ENCODE data around the gene KCNIP3. TPM values are rescaled to one million over a fixed set of nuclear protein-coding genes. Genes with fewer than 3 reads are reported as not detected.

KCNIP3 gene
- total and polyA plus RNA-seq, 2 donors (not counting 1 experiment from before 2014, with no cell fraction given): not detected

DNA sequence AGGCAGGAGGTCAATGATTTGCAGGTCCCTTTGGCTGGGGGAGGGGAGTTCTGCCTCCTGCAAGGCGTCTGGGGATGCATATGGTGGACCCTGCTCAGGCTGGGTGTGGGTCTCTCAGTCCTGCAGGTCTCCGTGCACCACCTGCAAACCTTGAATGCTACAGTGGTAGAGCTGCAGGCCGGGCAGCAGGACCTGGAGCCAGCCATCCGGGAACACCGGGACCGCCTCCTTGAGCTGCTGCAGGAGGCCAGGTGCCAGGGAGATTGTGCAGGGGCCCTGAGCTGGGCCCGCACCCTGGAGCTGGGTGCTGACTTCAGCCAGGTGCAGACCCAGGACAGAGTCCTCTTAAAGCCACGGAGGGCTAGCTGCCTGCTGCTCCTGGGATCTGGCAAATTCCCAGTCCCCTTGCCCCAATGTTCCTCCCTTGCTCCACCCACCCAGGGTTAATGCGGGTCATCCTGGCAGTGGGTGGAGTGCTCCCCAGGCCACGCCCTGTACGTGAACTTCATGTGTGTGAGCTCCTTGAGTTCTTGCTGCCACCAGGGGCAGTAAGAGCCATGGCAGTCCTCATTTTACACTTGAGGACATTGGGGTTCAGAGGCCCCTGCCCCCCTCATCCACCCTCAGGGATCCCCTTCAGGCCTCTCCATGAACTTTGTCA is 19.8 kb upstream of the KCNIP3 start:
- Mint-ChIP-seq H3K4me1 (no peaks in the 10 kb centered on the region), H3K27me3 (no peaks in the 10 kb centered on the region), H3K4me3 (no peak overlapping the region), H3K27ac (no peak overlapping the region), H3K9me3 (ENCODE audit: insufficient read depth) (no peaks in the 10 kb centered on the region)
- TF ChIP-seq, protein P1, sequence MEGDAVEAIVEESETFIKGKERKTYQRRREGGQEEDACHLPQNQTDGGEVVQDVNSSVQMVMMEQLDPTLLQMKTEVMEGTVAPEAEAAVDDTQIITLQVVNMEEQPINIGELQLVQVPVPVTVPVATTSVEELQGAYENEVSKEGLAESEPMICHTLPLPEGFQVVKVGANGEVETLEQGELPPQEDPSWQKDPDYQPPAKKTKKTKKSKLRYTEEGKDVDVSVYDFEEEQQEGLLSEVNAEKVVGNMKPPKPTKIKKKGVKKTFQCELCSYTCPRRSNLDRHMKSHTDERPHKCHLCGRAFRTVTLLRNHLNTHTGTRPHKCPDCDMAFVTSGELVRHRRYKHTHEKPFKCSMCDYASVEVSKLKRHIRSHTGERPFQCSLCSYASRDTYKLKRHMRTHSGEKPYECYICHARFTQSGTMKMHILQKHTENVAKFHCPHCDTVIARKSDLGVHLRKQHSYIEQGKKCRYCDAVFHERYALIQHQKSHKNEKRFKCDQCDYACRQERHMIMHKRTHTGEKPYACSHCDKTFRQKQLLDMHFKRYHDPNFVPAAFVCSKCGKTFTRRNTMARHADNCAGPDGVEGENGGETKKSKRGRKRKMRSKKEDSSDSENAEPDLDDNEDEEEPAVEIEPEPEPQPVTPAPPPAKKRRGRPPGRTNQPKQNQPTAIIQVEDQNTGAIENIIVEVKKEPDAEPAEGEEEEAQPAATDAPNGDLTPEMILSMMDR (IDR thresholded peaks at IDR 0.05): no peak
- no peak for TF ChIP-seq EZH2 (IDR thresholded peaks at IDR 0.05; ENCODE audit: borderline replicate concordance, insufficient read depth, low read depth, low read length, poor library complexity, severe bottlenecking)
- DNase-seq (no peak), ATAC-seq (ENCODE audit: low read depth) (no peak)
- no peaks in the 10 kb centered on the region for H3K79me2 ChIP-seq (ENCODE audit: control insufficient read depth, insufficient read depth, low read length)
- no peaks in the 10 kb centered on the region for H3K27me3 ChIP-seq (replicated peaks in 1 of 4; ENCODE audit: control extremely low read depth in 1 of 4, control insufficient read depth in 3 of 4, insufficient read depth in 4 of 4, low read length in 3 of 4)
- no peaks in the 10 kb centered on the region for H4K20me1 ChIP-seq (ENCODE audit: control insufficient read depth, insufficient read depth, low read length, poor library complexity, severe bottlenecking)
- H3K4me3 ChIP-seq (ENCODE audit: control extremely low read depth in 1 of 5, extremely low read depth in 1 of 5, insufficient read depth in 1 of 5, low read depth in 2 of 5, low read length in 4 of 5): no peak overlapping the region
- ChIA-PET CTCF (no interaction called here), POLR2A (no interaction called here)
- peaks cover 0 to 4% (median 0%) of the 10 kb centered on the region in 3 donors for H3K9me3 ChIP-seq (ENCODE audit: control extremely low read depth in 1 of 3, control insufficient read depth in 2 of 3, insufficient read depth in 1 of 3, low read length in 2 of 3)
- H3K4me1 ChIP-seq (ENCODE audit: control insufficient read depth in 2 of 2, insufficient read depth in 2 of 2, low read length in 2 of 2): no peaks in the 10 kb centered on the region
- 95% methylated on average over 11 of the region's 11 CpGs for WGBS (ENCODE audit: insufficient coverage)
- intact Hi-C loops (cut with micrococcal nuclease): no loop called here
- H3K4me2 ChIP-seq (replicated peaks; ENCODE audit: low read depth, low read length, poor library complexity, severe bottlenecking): no peak overlapping the region
- H3K27ac ChIP-seq (ENCODE audit: low read length in 2 of 2): no peak overlapping the region
- H2AFZ ChIP-seq (ENCODE audit: insufficient read depth, low read depth, low read length, poor library complexity, severe bottlenecking): no peak overlapping the region
- no peaks in the 10 kb centered on the region for H3K36me3 ChIP-seq (replicated peaks in 1 of 2; ENCODE audit: control extremely low read depth in 1 of 2, control insufficient read depth in 1 of 2, extremely low read depth in 1 of 2, insufficient read depth in 2 of 2, low read length in 1 of 2)
- H3K9ac ChIP-seq (ENCODE audit: low read length): no peak overlapping the region

DNA sequence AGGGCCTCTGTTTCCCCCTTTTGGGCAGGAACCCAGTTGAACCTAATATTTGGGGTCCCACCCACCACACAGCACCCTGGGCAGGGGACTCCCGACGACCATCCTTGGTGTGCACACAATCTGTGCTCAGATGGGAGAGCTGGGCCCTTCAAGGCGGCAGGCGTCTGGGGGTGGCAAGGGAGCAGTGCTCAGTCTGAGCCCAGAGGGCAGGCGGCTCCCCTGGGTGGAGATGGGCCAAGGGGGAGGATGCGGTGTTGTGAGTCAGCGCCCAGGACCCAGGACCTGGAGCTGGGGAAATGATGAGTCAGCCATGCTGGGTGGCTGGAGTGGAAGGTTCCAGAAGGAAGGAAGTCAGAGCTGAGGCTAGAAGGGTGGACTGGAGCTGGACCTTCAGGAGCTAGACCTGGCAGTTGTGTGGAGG is 19.1 kb upstream of the KCNIP3 start:
- Histone ChIP-seq H2AFZ (ENCODE audit: insufficient read depth, low read depth, low read length, poor library complexity, severe bottlenecking) (no peak overlapping the region), H3K4me1 (ENCODE audit: control insufficient read depth in 2 of 2, insufficient read depth in 2 of 2, low read length in 2 of 2) (no peaks in the 10 kb centered on the region), H3K9me3 (ENCODE audit: control extremely low read depth in 1 of 3, control insufficient read depth in 2 of 3, insufficient read depth in 1 of 3, low read length in 2 of 3) (peaks cover 0 to 4% (median 0%) of the 10 kb centered on the region in 3 donors), H3K4me2 (replicated peaks; ENCODE audit: low read depth, low read length, poor library complexity, severe bottlenecking) (no peak overlapping the region), H3K4me3 (ENCODE audit: control extremely low read depth in 1 of 5, extremely low read depth in 1 of 5, insufficient read depth in 1 of 5, low read depth in 2 of 5, low read length in 4 of 5) (no peak overlapping the region), H3K79me2 (ENCODE audit: control insufficient read depth, insufficient read depth, low read length) (no peaks in the 10 kb centered on the region), H4K20me1 (ENCODE audit: control insufficient read depth, insufficient read depth, low read length, poor library complexity, severe bottlenecking) (no peaks in the 10 kb centered on the region), H3K9ac (ENCODE audit: low read length) (no peak overlapping the region), H3K36me3 (replicated peaks in 1 of 2; ENCODE audit: control extremely low read depth in 1 of 2, control insufficient read depth in 1 of 2, extremely low read depth in 1 of 2, insufficient read depth in 2 of 2, low read length in 1 of 2) (no peaks in the 10 kb centered on the region), H3K27ac (ENCODE audit: low read length in 2 of 2) (no peak overlapping the region), H3K27me3 (replicated peaks in 1 of 4; ENCODE audit: control extremely low read depth in 1 of 4, control insufficient read depth in 3 of 4, insufficient read depth in 4 of 4, low read length in 3 of 4) (no peaks in the 10 kb centered on the region)
- ChIA-PET CTCF (no interaction called here), POLR2A (no interaction called here)
- Mint-ChIP-seq H3K27me3 (no peaks in the 10 kb centered on the region), H3K27ac (no peak overlapping the region), H3K4me1 (no peaks in the 10 kb centered on the region), H3K9me3 (ENCODE audit: insufficient read depth) (no peaks in the 10 kb centered on the region), H3K4me3 (no peak overlapping the region)
- no peak for DNase-seq
- no peak for ATAC-seq (ENCODE audit: low read depth)
- intact Hi-C loops (cut with micrococcal nuclease): no loop called here
- TF ChIP-seq EZH2 (IDR thresholded peaks at IDR 0.05; ENCODE audit: borderline replicate concordance, insufficient read depth, low read depth, low read length, poor library complexity, severe bottlenecking): no peak
- TF ChIP-seq, protein P1 (IDR thresholded peaks at IDR 0.05): no peak
- WGBS (ENCODE audit: insufficient coverage): 100% methylated on average over 7 of the region's 7 CpGs

All from B cell (primary cell).